NCI-H748 (cell line): ENCODE measurements around the gene PDE4C.

Experiments used
- DNase-seq: peaks from one replicate; lab custom pipeline; 2025; ENCODE audit not compliant: unreplicated experiment; lab: John Stamatoyannopoulos, UW

PDE4C gene

DNA sequence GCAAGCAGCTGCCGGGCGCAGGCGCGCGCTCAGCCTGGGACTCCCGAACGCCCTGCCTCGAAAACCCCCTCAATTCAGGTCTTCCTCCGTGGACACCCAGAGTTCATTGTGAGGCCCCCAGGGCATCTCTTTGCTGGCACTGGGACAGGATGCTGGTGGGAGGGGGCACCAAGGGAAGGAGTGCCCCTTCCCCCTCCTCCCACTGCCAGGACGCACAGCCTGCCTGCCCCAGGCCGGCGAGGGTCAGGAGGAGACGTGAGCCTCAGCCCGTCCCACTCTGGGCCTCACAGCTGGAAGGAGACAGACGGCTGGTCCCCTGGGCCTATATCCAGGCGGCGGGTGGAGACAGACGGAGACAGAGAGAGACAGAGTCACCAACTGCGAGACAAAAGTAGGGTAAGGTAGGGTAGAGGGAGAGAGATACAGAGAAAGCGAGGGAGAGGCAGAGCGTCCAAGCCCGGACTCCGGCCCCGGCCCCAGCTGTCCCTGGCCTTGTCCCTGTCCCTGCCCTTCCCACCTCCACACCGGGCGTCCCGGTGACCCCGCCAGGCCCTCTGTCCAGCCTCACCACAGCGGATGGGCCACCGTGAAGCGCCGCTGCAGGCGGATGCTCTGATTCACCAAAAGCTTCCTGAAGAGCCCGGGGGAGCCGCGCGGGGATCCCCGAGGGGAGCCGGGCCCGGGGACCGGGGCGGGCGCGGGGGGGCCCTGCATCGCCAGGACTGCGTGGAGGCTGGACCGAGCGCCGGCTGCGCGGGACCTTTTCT, at the start of gene PDE4C:
Gene PDE4C (minus strand): TSS at position 737 of the 767 bp plus-strand sequence. CDS start 23 bp downstream, at position 714.
- DNase-seq, result no peak

DNA sequence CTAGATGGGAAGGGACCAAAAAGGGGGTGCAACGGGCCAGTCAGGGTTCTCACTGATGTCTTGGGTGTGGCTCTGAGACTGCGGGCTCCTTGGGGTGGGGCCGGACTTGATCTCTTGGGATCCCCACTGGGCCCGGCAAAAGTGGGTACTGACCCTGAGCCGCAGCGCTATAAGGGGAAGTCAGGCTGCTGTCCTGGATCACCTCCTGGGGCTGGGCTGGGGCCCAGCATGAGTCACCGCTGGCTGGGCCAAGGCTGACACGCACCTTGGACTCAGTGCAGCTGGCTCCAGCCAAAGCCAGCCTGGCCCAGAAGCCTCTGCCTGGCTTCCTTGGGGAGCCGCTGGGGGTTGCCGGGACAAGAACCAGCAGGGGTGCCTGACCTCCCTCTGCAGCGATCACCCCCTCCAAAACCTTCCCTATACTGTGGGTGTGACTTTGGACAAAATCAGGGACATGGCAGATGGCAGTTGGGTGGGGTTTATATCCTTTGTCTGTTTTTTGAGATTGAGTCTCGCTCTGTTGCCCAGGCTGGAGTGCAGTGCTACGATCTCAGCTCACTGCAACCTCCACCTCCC, 48.6 kb upstream of the PDE4C start:
- DNase-seq, result no peak

DNA sequence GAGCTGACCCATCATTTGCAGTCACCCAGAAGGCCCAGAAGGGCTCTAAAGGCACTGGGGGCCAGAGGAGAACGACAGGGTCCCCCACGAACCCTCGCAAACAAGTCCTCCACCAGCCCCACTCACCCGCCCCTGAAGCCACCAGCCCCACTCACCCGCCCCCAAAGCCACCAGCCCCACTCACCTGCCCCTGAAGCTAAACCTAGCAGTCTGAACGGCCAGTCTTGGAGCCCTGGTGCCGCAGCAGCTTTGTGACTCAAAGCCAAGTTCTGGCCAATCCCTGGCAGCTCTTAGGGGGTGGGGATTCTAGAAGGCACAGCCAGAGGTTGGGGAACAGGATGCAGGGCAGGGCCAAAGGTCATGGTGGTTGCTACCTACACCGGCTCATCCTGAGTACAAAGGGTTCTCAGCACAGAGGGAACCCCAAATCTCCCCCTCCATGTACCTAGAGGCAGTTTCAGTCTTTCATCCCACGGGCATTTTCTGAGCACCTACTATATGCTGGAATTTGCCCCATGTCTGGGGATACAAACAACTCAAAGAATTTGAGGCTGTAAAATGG, 48.1 kb upstream of the PDE4C start, which contains the start of gene IQCN:
Gene IQCN (minus strand): TSS at position 234 of the 562 bp plus-strand sequence. CDS start 4,974 bp downstream, outside the sequence.
- no peak for DNase-seq

DNA sequence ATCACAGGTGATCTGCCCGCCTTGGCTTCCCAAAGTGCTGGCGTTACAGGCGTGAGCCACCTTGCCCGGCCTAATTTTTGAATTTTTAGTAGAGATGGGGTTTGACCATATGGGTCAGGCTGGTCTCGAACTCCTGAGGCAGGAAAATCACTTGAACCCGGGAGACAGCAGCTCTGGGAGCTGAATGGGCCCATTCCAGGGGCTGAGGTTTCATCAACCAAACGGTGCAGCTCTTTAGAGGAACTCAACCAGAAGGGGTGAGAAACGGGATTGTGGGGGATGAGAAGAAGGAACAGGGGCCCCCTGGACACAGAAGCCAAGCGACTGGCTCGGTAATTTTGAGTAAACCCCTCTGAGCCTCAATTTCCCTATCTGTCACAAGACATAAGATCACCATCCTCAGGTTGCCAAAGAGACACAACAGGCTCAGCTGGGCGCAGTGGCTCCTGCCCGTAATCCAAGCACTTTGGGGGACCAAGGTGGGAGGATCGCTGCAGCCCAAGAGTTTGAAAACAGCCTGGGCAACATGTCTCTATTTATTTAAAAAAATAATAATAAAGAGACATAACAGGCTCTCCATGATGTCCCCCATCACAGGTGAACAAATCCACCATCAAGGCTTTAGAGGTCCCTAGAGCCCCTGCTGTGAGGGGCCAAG, 47.5 kb upstream of the PDE4C start:
- no peak for DNase-seq

DNA sequence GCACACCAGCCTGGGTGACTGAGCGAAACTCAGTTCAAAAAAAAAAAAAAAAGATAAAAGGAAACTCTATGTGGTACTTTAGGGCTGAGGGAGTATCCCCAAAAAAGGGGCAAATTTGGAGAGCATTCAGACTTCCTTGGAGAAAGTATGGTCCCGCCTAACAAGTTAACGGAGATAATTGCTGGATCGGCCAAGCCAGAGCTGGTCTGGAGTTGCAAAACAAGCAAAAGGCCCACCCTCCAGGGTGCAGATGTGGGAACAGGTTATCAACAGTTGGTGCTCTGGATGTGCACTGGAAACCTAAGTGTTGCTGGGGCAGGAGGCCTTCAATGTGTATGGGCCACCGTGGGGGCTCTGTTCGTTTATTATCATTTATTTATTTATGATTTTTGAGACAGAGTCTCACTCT, 45.2 kb upstream of the PDE4C start:
- no peak for DNase-seq

DNA sequence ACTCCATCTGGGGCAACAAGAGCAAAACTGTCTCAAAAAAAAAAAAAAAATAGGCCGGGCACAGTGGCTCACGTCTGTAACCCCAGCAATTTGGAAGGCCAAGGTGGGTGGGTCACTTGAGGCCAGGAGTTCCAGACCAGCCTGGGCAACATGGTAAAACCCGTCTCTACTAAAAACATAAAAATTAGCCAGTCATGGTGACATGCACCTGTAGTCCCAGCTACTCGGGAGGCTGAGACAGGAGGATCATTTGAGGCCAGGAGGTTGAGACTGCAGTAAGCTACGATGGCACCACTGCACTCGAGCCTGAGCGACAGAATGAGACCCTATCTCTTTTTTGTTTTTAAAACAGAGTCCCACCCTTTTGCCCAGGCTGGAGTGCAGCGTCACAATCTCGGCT, 44.1 kb upstream of the PDE4C start:
- DNase-seq, result no peak

DNA sequence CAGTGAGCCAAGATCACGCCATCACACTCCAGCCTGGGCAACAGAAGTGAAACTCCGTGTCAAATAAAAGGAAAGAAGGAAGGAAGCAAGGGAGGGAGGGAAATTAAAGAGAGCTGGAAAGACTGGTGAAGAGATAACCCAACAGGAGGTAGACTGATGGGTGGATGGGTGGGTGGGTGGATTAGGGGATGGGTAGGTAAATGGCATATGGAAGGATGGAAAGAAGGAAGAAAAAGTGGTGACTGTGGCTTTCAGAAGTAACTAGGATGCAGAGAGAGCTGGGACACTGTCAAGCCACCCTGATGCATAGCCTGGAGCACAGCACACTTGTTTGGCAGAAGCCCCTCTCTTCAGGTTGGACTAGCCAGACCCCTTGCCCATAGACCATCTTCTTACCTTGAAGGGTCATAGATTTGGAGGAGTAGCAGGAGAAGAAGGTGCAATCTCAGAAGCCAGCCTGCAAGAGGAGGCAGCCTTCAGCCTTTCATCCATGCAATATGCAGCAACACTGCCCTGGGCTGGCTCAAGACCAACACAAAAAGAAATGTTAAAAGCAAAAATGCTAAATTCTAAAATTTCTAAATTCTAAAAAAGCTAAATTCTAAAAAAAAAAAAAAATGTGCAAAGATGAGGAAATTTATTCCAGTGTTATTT, 43.0 kb upstream of the PDE4C start:
- no peak for DNase-seq

DNA sequence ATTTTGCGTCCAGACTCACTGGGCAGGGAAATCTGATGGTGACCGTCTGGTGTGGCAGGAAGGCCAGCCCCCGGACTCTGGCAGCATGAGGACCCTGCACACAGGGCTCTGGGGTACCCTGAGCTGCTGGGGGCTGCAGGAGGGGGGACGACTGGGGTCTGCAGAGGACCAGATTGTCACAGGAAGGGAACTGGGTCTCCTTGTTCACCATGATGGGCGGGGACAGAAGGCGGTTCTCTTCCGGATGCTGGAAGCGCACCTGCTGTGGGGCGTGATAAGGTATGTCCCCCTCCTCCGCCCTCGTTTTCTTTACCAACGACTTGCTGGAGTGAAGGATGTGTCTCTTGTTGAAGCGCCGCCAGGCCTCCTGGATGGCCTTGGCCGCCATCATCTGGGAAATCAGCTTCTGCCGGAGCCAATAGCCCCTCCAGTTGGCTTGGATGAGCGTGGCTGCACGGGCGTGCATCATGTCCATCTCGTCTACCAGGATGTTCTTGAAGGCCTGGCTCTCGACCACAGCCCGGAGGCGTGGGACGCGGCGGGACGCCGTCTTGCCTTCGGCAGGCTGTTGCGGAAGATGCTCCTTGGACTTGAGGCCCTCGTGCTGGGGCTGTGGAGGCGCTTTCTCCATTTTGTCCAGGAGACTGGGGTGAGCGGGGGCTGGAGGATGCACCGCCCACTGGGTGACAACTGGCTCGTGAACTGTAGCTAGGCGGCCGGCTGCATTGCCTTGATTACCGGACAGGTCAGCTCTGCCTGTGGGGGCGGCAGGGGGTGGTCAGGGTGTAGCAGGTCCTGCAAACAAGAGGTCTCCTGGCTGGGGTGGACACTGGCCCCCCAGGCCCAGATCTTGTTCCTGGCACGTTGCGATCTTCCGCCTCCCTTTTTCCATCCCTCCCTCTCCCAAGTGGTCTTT, 40.8 kb upstream of the PDE4C start:
- no peak for DNase-seq

DNA sequence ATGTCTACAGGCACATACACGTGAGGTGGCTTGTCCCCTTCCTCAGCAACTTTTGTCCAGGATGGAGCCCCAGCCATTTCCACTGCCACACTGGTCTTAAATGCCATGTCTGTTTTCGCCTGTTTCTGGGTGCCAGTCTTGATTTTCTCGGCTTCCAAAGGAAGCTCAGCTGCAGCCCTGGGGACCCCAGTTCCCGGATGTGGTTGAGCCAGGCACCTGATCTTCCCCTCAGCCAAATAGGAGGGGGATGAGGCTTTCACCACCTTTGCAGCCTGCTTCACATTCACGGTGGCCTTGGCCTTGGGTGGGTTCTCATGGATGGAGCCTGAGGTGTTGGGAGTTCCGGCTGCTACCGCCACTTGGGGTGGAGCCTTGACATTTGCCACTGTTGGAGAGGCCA, 39.3 kb upstream of the PDE4C start:
- DNase-seq, result no peak

DNA sequence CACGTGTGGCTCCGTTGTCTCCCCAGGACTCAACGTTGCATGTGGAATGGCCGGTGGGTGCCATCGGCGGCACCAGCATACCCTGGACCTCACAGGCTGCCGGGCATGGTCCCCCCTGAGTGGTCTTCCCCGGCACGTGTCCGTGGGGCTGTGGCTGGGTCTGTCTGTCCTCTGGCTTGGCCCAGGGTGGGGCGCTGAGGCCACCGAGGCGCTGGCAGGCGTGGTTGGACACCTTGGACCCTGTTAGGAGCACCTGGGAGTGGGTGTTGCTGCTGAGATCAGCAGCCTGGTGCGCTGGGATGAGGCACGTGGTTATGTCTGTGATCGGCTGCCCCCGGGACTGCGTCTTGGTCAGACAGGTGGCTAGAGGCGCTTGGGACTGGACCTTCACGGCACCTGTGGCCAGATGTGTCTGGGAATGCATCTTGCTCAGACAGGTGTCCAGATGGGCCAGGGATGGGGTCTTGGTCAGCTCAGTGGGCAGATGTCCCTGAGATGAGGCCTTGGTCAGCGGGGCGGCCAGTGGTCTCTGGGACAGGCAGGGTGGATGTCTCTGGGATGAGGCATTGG, 38.8 kb upstream of the PDE4C start:
- DNase-seq, result no peak

DNA sequence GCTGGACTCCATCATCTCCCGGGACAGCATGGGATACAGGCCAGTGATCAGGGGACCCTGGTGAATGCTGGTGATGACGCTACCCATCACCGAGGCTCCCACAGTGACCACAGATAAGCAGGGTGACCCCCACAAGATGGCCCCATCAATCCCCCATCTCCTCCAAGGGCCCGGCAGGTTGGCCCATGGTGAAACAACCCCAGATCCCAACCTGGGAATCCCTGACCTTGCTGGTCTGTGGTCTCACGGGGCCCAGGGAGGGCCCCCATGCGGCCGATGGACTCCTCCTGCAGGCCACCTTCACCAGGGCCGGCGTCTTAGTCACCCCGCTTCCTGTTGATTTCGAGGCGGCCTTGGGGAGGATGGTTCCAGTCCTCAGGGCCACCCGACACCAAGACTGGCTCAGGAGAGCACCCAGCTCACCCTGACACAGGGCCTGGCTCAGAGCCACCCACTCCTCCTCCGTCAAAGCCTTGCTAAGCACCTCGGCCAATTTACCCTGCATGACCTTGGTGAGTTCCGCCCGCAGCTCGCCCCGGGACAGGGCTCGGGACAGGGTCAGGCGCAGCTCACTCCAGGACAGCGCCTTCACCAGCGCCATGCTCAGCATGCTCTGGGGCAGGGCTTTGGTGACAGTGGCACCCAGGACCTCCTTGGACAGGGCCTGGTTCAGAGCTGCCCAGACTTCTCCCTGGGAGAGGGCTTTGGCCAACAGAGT, 38.1 kb upstream of the PDE4C start:
- no peak for DNase-seq

DNA sequence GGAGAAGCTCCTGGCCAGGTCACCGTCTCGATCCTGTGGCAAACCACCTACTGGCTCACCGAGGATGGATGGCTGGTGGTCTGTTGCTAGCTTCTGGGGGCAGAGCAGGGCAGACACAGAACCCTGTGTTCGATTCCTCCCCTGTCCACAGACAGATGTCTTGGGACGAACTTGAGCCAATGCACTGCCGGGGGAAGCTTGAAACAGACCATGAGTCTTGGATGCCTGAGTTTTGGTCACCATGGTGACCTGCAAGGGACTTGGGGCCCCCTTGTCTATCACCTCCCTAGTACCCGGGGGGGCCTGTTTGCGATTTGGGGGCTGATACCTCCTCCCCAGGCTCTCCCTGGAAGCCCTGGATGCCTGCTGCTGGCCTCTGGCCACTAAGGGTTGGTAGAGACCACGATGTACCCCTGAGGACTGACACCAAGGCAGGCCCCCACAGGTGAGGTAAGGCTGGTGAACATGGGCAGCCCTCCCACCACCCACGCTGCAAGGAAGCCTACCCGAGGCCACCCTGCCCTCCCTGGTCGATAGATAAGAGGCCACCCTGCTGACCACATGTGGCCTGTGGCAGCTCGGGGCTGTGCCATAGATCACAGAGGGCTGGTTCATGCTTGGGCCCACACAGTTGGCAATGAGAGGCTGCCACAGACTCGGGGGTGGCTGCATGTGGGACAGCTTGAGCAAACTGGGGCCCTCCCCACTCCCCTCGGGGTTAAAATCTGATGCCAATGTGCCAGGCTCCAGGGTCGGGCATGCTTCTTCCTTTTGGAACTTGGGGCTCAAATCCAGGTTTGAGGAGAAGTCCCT, 37.3 kb upstream of the PDE4C start:
- no peak for DNase-seq

DNA sequence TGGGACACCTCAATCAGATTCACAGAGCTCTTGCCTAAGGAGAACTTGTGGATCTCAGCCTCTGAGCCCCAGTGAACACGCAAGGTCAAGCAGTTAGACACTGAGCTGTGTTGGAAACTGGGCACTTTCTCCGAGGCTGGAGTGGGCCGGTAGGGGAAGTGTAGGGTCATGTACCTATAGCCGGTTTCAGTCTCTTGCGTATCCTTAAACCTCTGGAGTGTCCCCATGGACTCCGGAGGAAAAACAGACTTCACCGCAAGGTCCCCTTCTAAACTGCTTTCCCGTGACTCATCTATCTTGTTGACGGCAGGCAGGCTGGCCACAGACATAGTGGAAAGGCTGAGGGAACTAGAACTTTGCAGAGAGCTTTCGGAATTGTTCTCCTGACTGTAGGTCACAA, 36.7 kb upstream of the PDE4C start:
- no peak for DNase-seq

DNA sequence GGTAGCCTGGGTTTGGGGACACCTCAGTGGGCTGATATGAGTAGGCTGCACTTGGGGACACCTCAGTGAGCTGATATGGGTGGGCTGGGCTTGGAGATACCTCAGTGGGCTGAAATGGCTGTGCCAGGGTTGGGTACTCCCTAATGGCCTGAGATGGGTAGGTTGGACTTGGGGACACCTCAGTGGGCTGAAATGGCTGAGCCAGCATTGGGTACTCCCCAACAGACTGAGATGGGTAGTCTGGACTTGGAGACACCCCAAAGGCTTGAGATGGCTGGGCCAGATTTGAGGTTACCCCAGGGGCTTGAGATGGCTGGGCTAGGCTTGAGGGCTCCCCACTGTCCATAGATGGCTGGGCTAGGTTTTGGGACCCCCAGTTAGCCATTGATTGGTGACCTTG, 35.9 kb upstream of the PDE4C start:
- DNase-seq, result no peak

DNA sequence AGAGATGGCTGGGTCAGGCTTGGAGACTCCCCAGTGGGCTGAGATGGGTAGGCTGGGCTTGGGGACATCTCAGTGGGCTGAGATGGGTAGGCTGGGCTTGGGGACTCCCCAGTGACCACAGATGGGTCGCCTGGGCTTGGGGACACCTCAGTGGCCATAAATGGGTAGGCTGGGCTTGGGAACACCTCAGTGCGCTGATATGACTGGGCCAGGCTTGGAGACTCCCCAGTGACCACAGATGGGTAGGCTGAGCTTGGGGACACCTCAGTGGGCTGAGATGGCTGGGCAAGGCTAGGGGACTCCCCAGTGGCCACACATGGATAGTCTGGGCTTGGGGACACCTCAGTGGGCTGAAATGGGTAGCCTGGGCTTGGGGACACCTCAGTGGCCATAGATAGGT, 35.2 kb upstream of the PDE4C start:
- DNase-seq, result no peak

DNA sequence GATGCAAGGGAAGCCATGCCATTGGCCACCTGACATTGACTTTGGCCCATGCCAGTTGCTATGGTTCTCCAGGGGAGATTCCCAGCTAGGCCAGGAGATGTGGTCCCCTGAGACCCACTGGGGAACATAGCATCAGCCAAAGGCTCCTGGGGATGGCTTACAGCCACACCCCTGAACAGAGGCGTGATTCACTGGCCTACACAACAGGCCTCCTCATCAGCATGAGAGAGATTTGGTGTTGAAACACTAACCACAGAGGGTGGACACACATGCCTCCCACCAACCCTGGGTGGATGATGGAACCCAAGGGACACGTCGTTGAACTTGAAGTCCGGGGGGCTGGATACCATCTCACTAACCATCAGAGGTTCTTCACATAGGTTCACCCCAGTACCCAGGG, 33.7 kb upstream of the PDE4C start:
- no peak for DNase-seq

DNA sequence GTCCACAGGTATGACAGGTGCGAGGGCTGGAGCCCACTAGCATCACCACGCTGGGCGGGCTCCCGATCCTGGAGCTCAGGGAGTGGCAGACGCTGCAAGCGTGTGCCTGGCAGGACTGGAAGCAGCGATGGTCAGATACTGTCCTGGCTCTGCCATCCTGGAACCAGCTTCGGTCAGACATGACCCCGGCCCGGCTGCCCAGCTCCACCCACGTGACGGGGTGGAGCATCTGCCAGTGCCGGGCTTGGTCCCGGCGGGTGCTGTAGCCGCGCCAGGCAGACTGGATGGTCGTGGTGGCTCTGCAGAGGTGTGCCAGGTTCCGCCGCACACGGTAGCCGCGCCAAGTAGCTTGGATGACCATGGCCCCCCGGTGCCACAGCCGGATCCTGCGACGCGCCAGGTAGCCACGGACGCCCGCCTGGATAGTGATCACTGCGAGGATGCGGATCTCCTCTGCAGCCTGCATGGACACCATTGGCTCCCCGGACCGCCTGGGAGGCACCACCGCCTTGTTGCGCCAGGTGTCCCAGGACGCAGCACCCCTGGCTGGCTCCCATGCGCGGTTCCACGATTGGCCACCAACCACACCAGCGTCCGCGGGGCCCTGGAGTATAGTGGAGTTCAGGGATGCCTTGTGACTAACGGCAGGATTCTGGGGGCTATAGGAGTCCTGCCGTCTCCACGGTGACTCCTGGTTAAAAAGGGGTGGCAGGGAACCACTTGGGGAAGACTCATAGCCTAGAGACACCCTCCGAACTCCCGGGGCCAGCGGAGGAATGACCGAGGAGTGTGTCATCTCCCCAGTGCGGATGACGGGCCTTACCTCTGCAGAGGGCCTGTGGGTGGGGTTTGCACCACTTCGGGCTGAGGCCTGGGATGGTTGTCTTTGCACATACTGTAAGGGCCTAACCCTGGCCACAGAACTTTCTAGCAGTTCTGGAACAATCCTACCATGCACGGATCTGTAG, 31.5 kb upstream of the PDE4C start:
- no peak for DNase-seq
